Transverse colon (tissue), 4 donors: ENCODE measurements around the gene PNPLA1. TPM values are rescaled to one million over a fixed set of nuclear protein-coding genes. Genes with fewer than 3 reads are reported as not detected.

Experiments used
- DNase-seq: peaks from one replicate; pipeline ENCODE4 v3.0.0-alpha.2; 2019
- H3K27ac ChIP-seq, 4 donors: fragments of 200-600 bp; sonication (generic); 2 replicates each; pipeline ENCODE4 v1.5.1; 2016 to 2018; ENCODE audit warnings: inconsistent platforms in 4 of 4
- H3K27me3 ChIP-seq: fragments of 200-600 bp; sonication (generic); 2 replicates; pipeline ENCODE4 v1.5.1; 2017; ENCODE audit warnings: inconsistent platforms
- H3K36me3 ChIP-seq, 4 donors: fragments of 200-600 bp; sonication (generic); 2 replicates each; pipeline ENCODE4 v1.5.1; 2017 to 2019; ENCODE audit warnings: inconsistent platforms in 4 of 4
- H3K4me1 ChIP-seq, 4 donors: fragments of 200-600 bp; sonication (generic); 2 replicates each; pipeline ENCODE4 v1.5.1; 2017 to 2020; ENCODE audit warnings: inconsistent platforms in 4 of 4
- H3K4me3 ChIP-seq, 4 donors: fragments of 200-600 bp; sonication (generic); 1 replicate in 1 of 4; 2 replicates in 3 of 4; pipeline versions ENCODE4 v1.5.1 to v1.6.1; 2017 to 2019; ENCODE audit warnings: inconsistent platforms in 4 of 4
- H3K9me3 ChIP-seq, 2 donors: fragments of 200-600 bp; sonication (generic); 2 replicates each; pipeline ENCODE4 v1.5.1; 2017 to 2019; ENCODE audit warnings: inconsistent platforms in 2 of 2
- CTCF ChIP-seq, 5 experiments: fragments of 200-600 bp in 3 of 5; fragments of 450-650 bp in 2 of 5; sonication (generic) in 3 of 5; IDR thresholded peaks; 1 replicate in 2 of 5; 2 replicates in 3 of 5; pipeline ENCODE4 v1.5.1; 2016 to 2017; ENCODE audit warnings: antibody characterized with exemption in 5 of 5, inconsistent platforms in 3 of 5, mild to moderate bottlenecking in 2 of 5, moderate library complexity in 1 of 5
- EP300 ChIP-seq: sonication (generic); formaldehyde crosslinking; IDR thresholded peaks from one replicate; pipeline ENCODE4 v1.6.1; 2017; ENCODE audit warnings: antibody characterized with exemption, low read depth
- POLR2A ChIP-seq: fragments of 450-650 bp; IDR thresholded peaks from one replicate; pipeline ENCODE4 v1.6.1; 2016; ENCODE audit warnings: antibody characterized with exemption, mild to moderate bottlenecking, moderate library complexity
- POLR2AphosphoS5 ChIP-seq, 3 donors: sonication (generic); formaldehyde crosslinking; IDR thresholded peaks; one replicate each; pipeline ENCODE4 v1.6.1; 2016; ENCODE audit warnings: antibody characterized with exemption in 3 of 3
- WGBS, 2 donors: methylation state at CpG; one replicate each; pipeline ENCODE4 v1.1.5; 2018; ENCODE audit warnings: low coverage in 1 of 2; 5-methylcytosine and 5-hydroxymethylcytosine counted together
- in situ Hi-C, 4 donors: fragments of 200-750 bp; cut with MboI; loops; one replicate each; pipeline versions ENCODE4 v1.15.0 to v1.15.1; 2017; ENCODE audit warnings: low sequenced_read_pairs in 3 of 4, low pct_ligation_motif_present in 1 of 4, low pct_unique_long_range_greater_than_20kb in 1 of 4
- intact Hi-C: fragments of 100-400 bp; cut with DNase I; formaldehyde crosslinking; loops from one replicate; pipeline ENCODE4 v1.15.1; 2023; ENCODE audit warnings: low total_unique reads
- total RNA-seq, 4 donors: library from RNA; depleted of rRNA; stranded (reverse); fragments of >200 nt; gene quantifications; one replicate each; pipeline ENCODE4 v1.1.0, GENCODE V29; 2016

The PNPLA1 gene
- total RNA-seq, 4 donors from 2014 or later = 0.79 to 1.1 TPM; not detected in 2

- TF ChIP-seq POLR2AphosphoS5 (IDR thresholded peaks at IDR 0.05) (peak in 2 of 3 donors; percentile 20 to 23), EP300 (no peak), CTCF (IDR thresholded peaks at IDR 0.05) (peak; percentile 98 to 99 (median 98)), POLR2A (peak; percentile 45)
- H3K27ac ChIP-seq = peak overlapping the region; percentile 85 to 94 (median 88)
- no peaks in the 10 kb centered on the region for H3K36me3 ChIP-seq
- intact Hi-C loops = no loop called here
- H3K27me3 ChIP-seq = no peaks in the 10 kb centered on the region
- DNase-seq = peak; percentile 86
- peaks cover 7 to 40% (median 23%) of the 10 kb centered on the region in 4 donors for H3K4me1 ChIP-seq
- H3K9me3 ChIP-seq = no peaks in the 10 kb centered on the region
- WGBS, 2 donors = 24 to 60% methylated on average over 9 to 36 of the region's 36 CpGs
- H3K4me3 ChIP-seq = peak overlapping the region in 3 of 4 donors; percentile 10 to 38 (median 12)
- in situ Hi-C loops = no loop called here
Observed at GRCh38 chr6:36340618-36341454, 71.0 kb downstream of the PNPLA1 start.

GRCh38 chr6:36343109-36343680 is 73.3 kb downstream of the PNPLA1 start:
- WGBS, 2 donors = 83 to 87% methylated on average over 3 to 5 of the region's 5 CpGs
- Histone ChIP-seq H3K27ac (no peak overlapping the region), H3K36me3 (no peaks in the 10 kb centered on the region), H3K4me1 (peaks cover 7 to 26% (median 18%) of the 10 kb centered on the region in 4 donors), H3K9me3 (no peaks in the 10 kb centered on the region), H3K27me3 (no peaks in the 10 kb centered on the region), H3K4me3 (no peak overlapping the region)
- no peak for TF ChIP-seq POLR2AphosphoS5 (IDR thresholded peaks at IDR 0.05)
- no peak for TF ChIP-seq EP300
- no peak for TF ChIP-seq POLR2A
- TF ChIP-seq CTCF (IDR thresholded peaks at IDR 0.05) = no peak
- intact Hi-C loops = no loop called here
- no peak for DNase-seq
- in situ Hi-C loops = no loop called here

- Histone ChIP-seq H3K9me3 (no peaks in the 10 kb centered on the region), H3K27me3 (no peaks in the 10 kb centered on the region), H3K36me3 (no peaks in the 10 kb centered on the region), H3K4me1 (peaks cover under 1 to 5% (median 3%) of the 10 kb centered on the region in 4 donors), H3K27ac (no peak overlapping the region), H3K4me3 (no peak overlapping the region)
- no peak for TF ChIP-seq POLR2AphosphoS5 (IDR thresholded peaks at IDR 0.05)
- DNase-seq = no peak
- in situ Hi-C loops = no loop called here
- intact Hi-C loops = loop anchor here (5.0 kb wide), 1 partner anchor 34 kb away; no protein-coding TSS in a partner anchor
- WGBS, 2 donors = 70 to 83% methylated on average over 2 to 13 of the region's 13 CpGs
Observed at GRCh38 chr6:36345681-36346466, 76.0 kb downstream of the PNPLA1 start.

- no peaks in the 10 kb centered on the region for H3K36me3 ChIP-seq
- no peaks in the 10 kb centered on the region for H3K4me1 ChIP-seq
- no peaks in the 10 kb centered on the region for H3K9me3 ChIP-seq
- H3K4me3 ChIP-seq = no peak overlapping the region
- no peak for TF ChIP-seq CTCF (IDR thresholded peaks at IDR 0.05)
- no peak for TF ChIP-seq EP300
- no peak for TF ChIP-seq POLR2AphosphoS5 (IDR thresholded peaks at IDR 0.05)
- in situ Hi-C loops = no loop called here
- no peaks in the 10 kb centered on the region for H3K27me3 ChIP-seq
- DNase-seq = no peak
- WGBS, 2 donors = 94 to 100% methylated on average over 1 to 20 of the region's 20 CpGs
- intact Hi-C loops = loop anchor here (5.0 kb wide), 1 partner anchor 34 kb away; no protein-coding TSS in a partner anchor
- H3K27ac ChIP-seq = no peak overlapping the region
Observed at GRCh38 chr6:36346486-36347273, 76.8 kb downstream of the PNPLA1 start.
